Colonic mucosa (tissue), 4 donors: ENCODE measurements around the gene RGS17. TPM values are rescaled to one million over a fixed set of nuclear protein-coding genes. Genes with fewer than 3 reads are reported as not detected.
A peak's percentile ranks its signal among the peaks of the same experiment; 100 is the strongest.

Experiments
- DNase-seq: peaks from one replicate; pipeline ENCODE4 v3.0.0-alpha.2; 2020
- H3K27ac ChIP-seq: fragments of 200-600 bp; one replicate; pipeline ENCODE4 v1.8.0; 2021
- H3K27me3 ChIP-seq: fragments of 200-600 bp; one replicate; pipeline ENCODE4 v1.8.0; 2021
- H3K36me3 ChIP-seq: fragments of 200-600 bp; one replicate; pipeline ENCODE4 v1.8.0; 2021
- H3K4me1 ChIP-seq: fragments of 200-600 bp; one replicate; pipeline ENCODE4 v1.8.0; 2021; ENCODE audit warnings: mild to moderate bottlenecking
- H3K4me3 ChIP-seq: fragments of 200-600 bp; one replicate; pipeline ENCODE4 v1.8.0; 2021
- H3K9ac ChIP-seq, 2 donors: one replicate each; pipeline ENCODE4 v1.7.0; 2013; ENCODE audit warnings: control low read depth in 2 of 2, low read depth in 2 of 2, low read length in 2 of 2
- H3K9me3 ChIP-seq: fragments of 200-600 bp; one replicate; pipeline ENCODE4 v1.8.0; 2021
- intact Hi-C: fragments of 100-400 bp; cut with DNase I; formaldehyde crosslinking; loops from one replicate; pipeline ENCODE4 v1.14.1; 2022
- total RNA-seq, 2 donors: library from RNA; stranded (reverse); fragmentation: NEBNext Ultra II Directional in 1 of 2; extraction: Animal tissue kit (Norgen Biotek cat#: 25700) in 1 of 2; gene quantifications; one replicate each; pipeline ENCODE4 v1.2.1, GENCODE V29; 2021
- TF ChIP-seq, protein P1 (sequence below): fragments of 200-600 bp; IDR thresholded peaks from one replicate; pipeline ENCODE4 v1.8.0; 2022; ENCODE audit warnings: antibody characterized with exemption, mild to moderate bottlenecking
- donor health status: healthy.
- donor health status: DM: no; HTN: no; CAD: no.
- donor health status: DM: no; HTN: no; CAD: no.

RGS17 gene
- total RNA-seq, 2 donors from 2014 or later = 0.25 to 0.53 TPM

- Histone ChIP-seq H3K27ac (no peak overlapping the region), H3K27me3 (no peaks in the 10 kb centered on the region), H3K4me1 (no peaks in the 10 kb centered on the region), H3K9me3 (no peaks in the 10 kb centered on the region), H3K9ac (no peak overlapping the region), H3K36me3 (no peaks in the 10 kb centered on the region), H3K4me3 (no peak overlapping the region)
- no peak for DNase-seq
- intact Hi-C loops = loop anchor here (5.0 to 10.0 kb wide), 4 partner anchors 75 to 482 kb away; no protein-coding TSS in a partner anchor
- TF ChIP-seq, protein P1, sequence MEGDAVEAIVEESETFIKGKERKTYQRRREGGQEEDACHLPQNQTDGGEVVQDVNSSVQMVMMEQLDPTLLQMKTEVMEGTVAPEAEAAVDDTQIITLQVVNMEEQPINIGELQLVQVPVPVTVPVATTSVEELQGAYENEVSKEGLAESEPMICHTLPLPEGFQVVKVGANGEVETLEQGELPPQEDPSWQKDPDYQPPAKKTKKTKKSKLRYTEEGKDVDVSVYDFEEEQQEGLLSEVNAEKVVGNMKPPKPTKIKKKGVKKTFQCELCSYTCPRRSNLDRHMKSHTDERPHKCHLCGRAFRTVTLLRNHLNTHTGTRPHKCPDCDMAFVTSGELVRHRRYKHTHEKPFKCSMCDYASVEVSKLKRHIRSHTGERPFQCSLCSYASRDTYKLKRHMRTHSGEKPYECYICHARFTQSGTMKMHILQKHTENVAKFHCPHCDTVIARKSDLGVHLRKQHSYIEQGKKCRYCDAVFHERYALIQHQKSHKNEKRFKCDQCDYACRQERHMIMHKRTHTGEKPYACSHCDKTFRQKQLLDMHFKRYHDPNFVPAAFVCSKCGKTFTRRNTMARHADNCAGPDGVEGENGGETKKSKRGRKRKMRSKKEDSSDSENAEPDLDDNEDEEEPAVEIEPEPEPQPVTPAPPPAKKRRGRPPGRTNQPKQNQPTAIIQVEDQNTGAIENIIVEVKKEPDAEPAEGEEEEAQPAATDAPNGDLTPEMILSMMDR = peak; percentile 34
Measured at GRCh38 chr6:153032255-153032882, 98.7 kb downstream of the RGS17 start.

GRCh38 chr6:153031335-153031955, 99.6 kb downstream of the RGS17 start:
- intact Hi-C loops = loop anchor here (5.0 to 10.0 kb wide), 4 partner anchors 76 to 483 kb away; no protein-coding TSS in a partner anchor
- no peak overlapping the region for H3K9ac ChIP-seq
- H3K27me3 ChIP-seq = no peaks in the 10 kb centered on the region
- no peak overlapping the region for H3K27ac ChIP-seq
- H3K36me3 ChIP-seq = no peaks in the 10 kb centered on the region
- H3K4me1 ChIP-seq = no peaks in the 10 kb centered on the region
- no peak for DNase-seq
- no peak overlapping the region for H3K4me3 ChIP-seq
- H3K9me3 ChIP-seq = no peaks in the 10 kb centered on the region
- TF ChIP-seq, protein P1 = no peak

DNA sequence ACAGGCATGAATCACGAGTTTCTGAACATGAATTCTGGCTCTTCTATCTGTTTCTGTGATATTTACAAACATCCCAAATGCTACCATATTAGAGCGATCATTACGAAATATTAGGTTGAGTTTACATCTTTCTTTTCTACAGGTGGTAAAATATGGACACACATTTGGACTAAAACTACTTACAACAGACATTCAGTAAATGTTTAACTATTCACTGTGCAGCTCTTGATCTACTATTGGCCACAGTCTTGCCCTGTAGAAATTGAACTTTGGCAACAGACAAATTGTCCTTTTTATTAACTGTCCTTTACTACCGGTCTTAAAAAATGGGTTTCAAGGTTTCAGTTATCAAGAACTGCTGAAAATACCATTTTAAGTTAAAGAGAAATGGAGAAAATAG, 102.1 kb downstream of the RGS17 start:
- Histone ChIP-seq H3K9me3 (no peaks in the 10 kb centered on the region), H3K36me3 (no peaks in the 10 kb centered on the region), H3K4me1 (no peaks in the 10 kb centered on the region), H3K27ac (no peak overlapping the region), H3K27me3 (no peaks in the 10 kb centered on the region), H3K9ac (no peak overlapping the region), H3K4me3 (no peak overlapping the region)
- no peak for DNase-seq
- TF ChIP-seq, protein P1 = no peak
- intact Hi-C loops = no loop called here

DNA sequence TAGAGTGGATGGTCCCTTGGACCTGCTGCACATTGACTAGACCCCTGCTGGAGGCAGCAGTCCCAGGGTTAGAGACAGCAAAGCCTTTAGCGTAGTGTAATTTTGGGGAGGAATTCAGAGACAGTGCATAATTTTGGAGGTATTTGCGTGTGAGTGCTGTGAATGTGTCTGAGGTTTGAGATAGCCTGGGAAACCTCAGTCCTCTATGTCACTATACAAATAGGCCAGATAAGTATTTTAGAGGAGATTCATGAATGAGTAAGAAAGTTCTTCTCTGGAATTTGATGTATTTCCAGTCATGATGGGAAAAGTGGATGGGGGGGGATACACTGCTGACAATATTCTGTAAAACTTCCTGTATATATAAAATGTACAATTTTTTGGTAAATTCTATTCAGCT, 102.8 kb downstream of the RGS17 start:
- Histone ChIP-seq H3K9ac (no peak overlapping the region), H3K36me3 (no peaks in the 10 kb centered on the region), H3K27me3 (no peaks in the 10 kb centered on the region), H3K4me1 (no peaks in the 10 kb centered on the region), H3K4me3 (no peak overlapping the region), H3K9me3 (no peaks in the 10 kb centered on the region), H3K27ac (no peak overlapping the region)
- no peak for DNase-seq
- TF ChIP-seq, protein P1 = no peak
- intact Hi-C loops = no loop called here

GRCh38 chr6:153027480-153027879, 103.6 kb downstream of the RGS17 start:
- TF ChIP-seq, protein P1 = no peak
- no peak overlapping the region for H3K4me3 ChIP-seq
- H3K4me1 ChIP-seq = no peaks in the 10 kb centered on the region
- no peak overlapping the region for H3K27ac ChIP-seq
- H3K9me3 ChIP-seq = no peaks in the 10 kb centered on the region
- H3K36me3 ChIP-seq = no peaks in the 10 kb centered on the region
- DNase-seq = no peak
- H3K9ac ChIP-seq = no peak overlapping the region
- no peaks in the 10 kb centered on the region for H3K27me3 ChIP-seq
- intact Hi-C loops = no loop called here
